ENCODE data around the gene FBXO22. TPM values are rescaled to one million over a fixed set of nuclear protein-coding genes. Genes with fewer than 3 reads are reported as not detected.

Gene FBXO22
- polyA plus RNA-seq, 1 donor (not counting 4 experiments of a cell fraction or from before 2014, with no cell fraction given) = 68.5 TPM

- Histone ChIP-seq H3K36me3 (ENCODE audit: control insufficient read depth in 2 of 2, extremely low read depth in 1 of 2, insufficient read depth in 2 of 2, low read length in 2 of 2) (no peaks in the 10 kb centered on the region), H3K9ac (ENCODE audit: control insufficient read depth, extremely low read depth, insufficient read depth, low read length) (no peak overlapping the region), H3K27me3 (ENCODE audit: control insufficient read depth, extremely low read depth, insufficient read depth, low read length) (no peaks in the 10 kb centered on the region), H2AFZ (ENCODE audit: control insufficient read depth, low read length) (no peak overlapping the region), H4K20me1 (ENCODE audit: control insufficient read depth, extremely low read depth, insufficient read depth, low read length) (no peaks in the 10 kb centered on the region), H3K4me1 (ENCODE audit: control insufficient read depth, extremely low read depth, insufficient read depth, low read length) (no peaks in the 10 kb centered on the region), H3K79me2 (ENCODE audit: control insufficient read depth, insufficient read depth, low read length) (no peaks in the 10 kb centered on the region), H3K4me2 (ENCODE audit: control insufficient read depth, extremely low read depth, insufficient read depth, low read depth, low read length) (no peak overlapping the region), H3K27ac (ENCODE audit: control insufficient read depth, insufficient read depth, low read length) (no peak overlapping the region), H3K4me3 (ENCODE audit: control insufficient read depth in 2 of 3, extremely low read depth in 1 of 3, insufficient read depth in 2 of 3, low read depth in 1 of 3, low read length in 3 of 3) (no peak overlapping the region), H3K9me3 (ENCODE audit: control insufficient read depth, low read depth, low read length) (no peaks in the 10 kb centered on the region), H3K9me1 (ENCODE audit: control insufficient read depth, extremely low read depth, insufficient read depth, low read length) (no peaks in the 10 kb centered on the region)
- DNase-seq (ENCODE audit: low read depth, low spot score) = no peak
- dilution Hi-C loops (cut with MboI; ENCODE audit: extremely low pct_ligation_motif_present, low sequenced_read_pairs) = no loop called here
- TF ChIP-seq EZH2 (IDR thresholded peaks at IDR 0.05; ENCODE audit: low read length) (no peak), CTCF (optimal IDR thresholded peaks at IDR 0.05 in 1 of 3, IDR thresholded peaks at IDR 0.05 in 1 of 3, conservative IDR thresholded peaks at IDR 0.05 in 1 of 3; ENCODE audit: extremely low read depth in 1 of 3, insufficient read depth in 2 of 3, low read length in 3 of 3) (no peak)
- FAIRE-seq = no peak
These were observed 52.0 kb downstream of the FBXO22 start for GRCh38 chr15:75955720-75956119.

- Histone ChIP-seq H3K79me2 (ENCODE audit: control insufficient read depth, insufficient read depth, low read length) (no peaks in the 10 kb centered on the region), H3K9me3 (ENCODE audit: control insufficient read depth, low read depth, low read length) (no peaks in the 10 kb centered on the region), H3K4me2 (ENCODE audit: control insufficient read depth, extremely low read depth, insufficient read depth, low read depth, low read length) (no peak overlapping the region), H3K9ac (ENCODE audit: control insufficient read depth, extremely low read depth, insufficient read depth, low read length) (no peak overlapping the region), H3K9me1 (ENCODE audit: control insufficient read depth, extremely low read depth, insufficient read depth, low read length) (no peaks in the 10 kb centered on the region), H3K4me1 (ENCODE audit: control insufficient read depth, extremely low read depth, insufficient read depth, low read length) (no peaks in the 10 kb centered on the region), H3K36me3 (ENCODE audit: control insufficient read depth in 2 of 2, extremely low read depth in 1 of 2, insufficient read depth in 2 of 2, low read length in 2 of 2) (no peaks in the 10 kb centered on the region), H4K20me1 (ENCODE audit: control insufficient read depth, extremely low read depth, insufficient read depth, low read length) (no peaks in the 10 kb centered on the region), H3K27me3 (ENCODE audit: control insufficient read depth, extremely low read depth, insufficient read depth, low read length) (no peaks in the 10 kb centered on the region), H3K27ac (ENCODE audit: control insufficient read depth, insufficient read depth, low read length) (no peak overlapping the region), H3K4me3 (ENCODE audit: control insufficient read depth in 2 of 3, extremely low read depth in 1 of 3, insufficient read depth in 2 of 3, low read depth in 1 of 3, low read length in 3 of 3) (no peak overlapping the region), H2AFZ (ENCODE audit: control insufficient read depth, low read length) (no peak overlapping the region)
- TF ChIP-seq CTCF (optimal IDR thresholded peaks at IDR 0.05 in 1 of 3, IDR thresholded peaks at IDR 0.05 in 1 of 3, conservative IDR thresholded peaks at IDR 0.05 in 1 of 3; ENCODE audit: extremely low read depth in 1 of 3, insufficient read depth in 2 of 3, low read length in 3 of 3) (no peak), EZH2 (IDR thresholded peaks at IDR 0.05; ENCODE audit: low read length) (no peak)
- dilution Hi-C loops (cut with MboI; ENCODE audit: extremely low pct_ligation_motif_present, low sequenced_read_pairs) = no loop called here
- FAIRE-seq (no peak), DNase-seq (ENCODE audit: low read depth, low spot score) (no peak)
These were observed 57.7 kb downstream of the FBXO22 start for GRCh38 chr15:75961331-75961730.

Data from keratinocyte (primary cell).